ENCODE measurements around the gene ARHGEF16. TPM values are rescaled to one million over a fixed set of nuclear protein-coding genes. Genes with fewer than 3 reads are reported as not detected.

Gene ARHGEF16
- total RNA-seq, 1 donor from 2014 or later: 10.6 TPM

GRCh38 chr1:3419415-3420204 lies 34.9 kb upstream of the ARHGEF16 start:
- peaks cover 10% of the 10 kb centered on the region for H3K9me3 ChIP-seq
- DNase-seq (no peak), ATAC-seq (no peak)
- H3K4me1 ChIP-seq: peaks cover 11% of the 10 kb centered on the region
- H3K4me3 ChIP-seq: no peak overlapping the region
- TF ChIP-seq, protein P1, sequence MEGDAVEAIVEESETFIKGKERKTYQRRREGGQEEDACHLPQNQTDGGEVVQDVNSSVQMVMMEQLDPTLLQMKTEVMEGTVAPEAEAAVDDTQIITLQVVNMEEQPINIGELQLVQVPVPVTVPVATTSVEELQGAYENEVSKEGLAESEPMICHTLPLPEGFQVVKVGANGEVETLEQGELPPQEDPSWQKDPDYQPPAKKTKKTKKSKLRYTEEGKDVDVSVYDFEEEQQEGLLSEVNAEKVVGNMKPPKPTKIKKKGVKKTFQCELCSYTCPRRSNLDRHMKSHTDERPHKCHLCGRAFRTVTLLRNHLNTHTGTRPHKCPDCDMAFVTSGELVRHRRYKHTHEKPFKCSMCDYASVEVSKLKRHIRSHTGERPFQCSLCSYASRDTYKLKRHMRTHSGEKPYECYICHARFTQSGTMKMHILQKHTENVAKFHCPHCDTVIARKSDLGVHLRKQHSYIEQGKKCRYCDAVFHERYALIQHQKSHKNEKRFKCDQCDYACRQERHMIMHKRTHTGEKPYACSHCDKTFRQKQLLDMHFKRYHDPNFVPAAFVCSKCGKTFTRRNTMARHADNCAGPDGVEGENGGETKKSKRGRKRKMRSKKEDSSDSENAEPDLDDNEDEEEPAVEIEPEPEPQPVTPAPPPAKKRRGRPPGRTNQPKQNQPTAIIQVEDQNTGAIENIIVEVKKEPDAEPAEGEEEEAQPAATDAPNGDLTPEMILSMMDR (IDR thresholded peaks at IDR 0.05): no peak
- no peak overlapping the region for H3K27ac ChIP-seq
- no peaks in the 10 kb centered on the region for H3K36me3 ChIP-seq
- intact Hi-C loops (cut with DNase I): no loop called here
- H3K27me3 ChIP-seq (ENCODE audit: low read depth): peaks cover 4% of the 10 kb centered on the region

DNA sequence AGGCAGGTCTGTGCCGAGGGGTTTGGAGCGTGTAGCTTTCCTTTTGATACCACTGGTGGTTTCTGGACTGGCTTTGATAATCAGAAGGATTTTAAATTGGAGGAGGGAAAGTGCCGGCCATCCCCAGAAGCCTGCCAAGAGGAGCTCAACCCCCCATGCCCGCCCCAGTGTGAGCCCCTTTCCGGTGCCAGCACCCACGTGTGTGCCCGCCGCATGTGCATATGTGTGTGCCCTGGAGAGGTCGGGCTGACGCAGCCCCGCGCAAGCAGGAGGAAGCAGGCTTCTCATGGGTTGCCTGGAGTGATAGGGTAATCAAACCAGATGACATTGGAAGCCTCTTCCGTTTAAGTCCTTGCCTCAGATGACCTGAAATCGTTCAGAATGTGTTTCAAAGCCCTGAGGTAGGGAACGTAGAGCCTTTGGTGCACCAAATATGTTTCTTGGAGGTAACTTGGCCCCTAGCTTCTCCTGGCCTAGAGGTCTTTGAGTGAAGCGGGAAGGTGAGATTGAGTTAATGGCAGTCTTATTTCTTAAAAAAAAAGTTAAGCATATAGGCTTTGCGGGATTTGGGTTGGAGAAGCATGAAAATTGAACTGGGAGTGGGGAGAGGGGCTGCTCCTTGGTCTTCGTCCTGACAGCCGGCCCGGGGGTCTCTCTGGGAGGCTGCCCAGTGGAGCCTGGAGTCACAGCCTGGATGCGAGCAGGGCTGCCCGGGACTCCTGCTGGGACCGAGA lies 34.1 kb upstream of the ARHGEF16 start:
- no peaks in the 10 kb centered on the region for H3K36me3 ChIP-seq
- DNase-seq (no peak), ATAC-seq (no peak)
- H3K4me1 ChIP-seq: peaks cover 11% of the 10 kb centered on the region
- TF ChIP-seq, protein P1 (IDR thresholded peaks at IDR 0.05): no peak
- H3K27me3 ChIP-seq (ENCODE audit: low read depth): peaks cover 4% of the 10 kb centered on the region
- H3K4me3 ChIP-seq: no peak overlapping the region
- H3K9me3 ChIP-seq: peaks cover 10% of the 10 kb centered on the region
- H3K27ac ChIP-seq: no peak overlapping the region
- intact Hi-C loops (cut with DNase I): no loop called here

DNA sequence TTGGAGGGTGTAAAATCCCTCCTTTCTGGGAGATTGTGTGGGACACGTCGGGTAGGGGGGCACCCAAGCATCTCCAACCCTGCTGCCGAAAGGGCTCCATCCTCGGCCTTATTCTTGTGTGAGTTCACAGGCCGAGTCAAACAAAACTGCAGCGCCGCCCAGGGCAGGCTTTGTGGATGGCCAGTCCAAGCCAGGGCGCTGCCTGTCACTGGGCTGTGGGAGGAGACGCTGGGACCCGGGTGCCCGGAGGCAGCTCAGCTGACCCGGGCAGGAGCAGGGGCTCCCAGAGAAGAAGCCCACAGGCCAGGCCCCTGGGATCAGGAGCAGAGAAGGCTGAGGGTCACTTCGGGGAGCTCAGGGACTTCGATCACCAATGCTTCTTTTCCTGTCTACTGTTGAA lies 31.8 kb upstream of the ARHGEF16 start:
- peaks cover 11% of the 10 kb centered on the region for H3K4me1 ChIP-seq
- H3K36me3 ChIP-seq: no peaks in the 10 kb centered on the region
- no peak overlapping the region for H3K4me3 ChIP-seq
- no peak overlapping the region for H3K27ac ChIP-seq
- intact Hi-C loops (cut with DNase I): no loop called here
- no peak for ATAC-seq
- peaks cover 4% of the 10 kb centered on the region for H3K27me3 ChIP-seq (ENCODE audit: low read depth)
- no peak for DNase-seq
- H3K9me3 ChIP-seq: no peaks in the 10 kb centered on the region
- TF ChIP-seq, protein P1 (IDR thresholded peaks at IDR 0.05): no peak

DNA sequence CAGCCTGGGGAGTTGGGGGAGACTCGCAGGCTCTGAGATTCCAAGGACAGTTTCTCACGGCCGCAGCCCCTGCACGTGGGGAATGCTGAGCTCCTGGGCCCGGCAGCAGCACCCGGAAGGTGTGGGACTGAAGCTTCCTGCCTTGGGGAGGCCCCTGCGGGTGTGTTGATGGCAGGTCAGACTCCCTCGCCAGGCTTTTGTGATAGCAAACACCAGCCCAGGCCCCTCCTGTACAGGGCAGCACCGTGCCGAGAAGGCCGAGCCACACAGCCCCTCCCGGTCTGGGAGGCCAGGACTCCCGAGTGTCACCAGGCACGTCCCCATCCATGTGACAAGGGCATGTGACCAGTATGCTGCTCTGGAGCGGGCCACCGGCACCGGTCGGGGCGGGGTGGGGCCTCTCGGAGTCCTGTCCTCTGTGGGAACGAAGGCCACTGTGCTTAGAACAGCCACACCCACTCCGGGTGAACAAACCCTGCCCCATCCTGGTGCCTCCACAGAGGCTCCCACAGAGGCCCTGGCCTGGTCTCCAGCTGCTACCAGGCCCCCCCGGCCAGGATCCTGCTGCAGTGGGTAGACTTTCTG lies 31.1 kb upstream of the ARHGEF16 start:
- intact Hi-C loops (cut with DNase I): no loop called here
- TF ChIP-seq, protein P1 (IDR thresholded peaks at IDR 0.05): no peak
- no peaks in the 10 kb centered on the region for H3K36me3 ChIP-seq
- H3K27ac ChIP-seq: no peak overlapping the region
- H3K9me3 ChIP-seq: no peaks in the 10 kb centered on the region
- ATAC-seq (peak; percentile 83), DNase-seq (peak; percentile 84)
- H3K4me3 ChIP-seq: no peak overlapping the region
- peaks cover 11% of the 10 kb centered on the region for H3K4me1 ChIP-seq
- peaks cover 4% of the 10 kb centered on the region for H3K27me3 ChIP-seq (ENCODE audit: low read depth)

GRCh38 chr1:3423896-3424611 lies 30.4 kb upstream of the ARHGEF16 start:
- intact Hi-C loops (cut with DNase I): no loop called here
- H3K4me3 ChIP-seq: no peak overlapping the region
- H3K36me3 ChIP-seq: no peaks in the 10 kb centered on the region
- H3K27ac ChIP-seq: no peak overlapping the region
- peaks cover 4% of the 10 kb centered on the region for H3K27me3 ChIP-seq (ENCODE audit: low read depth)
- peaks cover 11% of the 10 kb centered on the region for H3K4me1 ChIP-seq
- TF ChIP-seq, protein P1 (IDR thresholded peaks at IDR 0.05): no peak
- no peaks in the 10 kb centered on the region for H3K9me3 ChIP-seq
- ATAC-seq (no peak), DNase-seq (no peak)
